ENCODE measurements around the gene CES1.
"Not testable (repeated sequence)": the region's sequence is repeated elsewhere in the genome, so short reads cannot be mapped to it uniquely, and the experiment has no call there.

Gene CES1

GRCh38 chr16:55832773-55833691 lies at the start of gene CES1:
Gene CES1 (minus strand): TSS chr16:55833096. CDS start chr16:55833055, 41 bp downstream.
- DNase-seq: peak; percentile 81

- DNase-seq: no peak
Observed at GRCh38 chr16:55876854-55877253, 44.0 kb upstream of the CES1 start.

- no peak for DNase-seq
Observed at GRCh38 chr16:55875273-55875672, 42.4 kb upstream of the CES1 start, which contains the start of gene CES5A. Gene CES5A (minus strand): TSS chr16:55875373. CDS start chr16:55875221, 152 bp downstream.

GRCh38 chr16:55873122-55873521 lies 40.2 kb upstream of the CES1 start:
- no peak for DNase-seq

GRCh38 chr16:55872130-55872529 lies 39.2 kb upstream of the CES1 start:
- no peak for DNase-seq

GRCh38 chr16:55871411-55872038 lies 38.6 kb upstream of the CES1 start:
- no peak for DNase-seq

- no peak for DNase-seq
Observed at GRCh38 chr16:55868980-55869379, 36.1 kb upstream of the CES1 start.

- no peak for DNase-seq
Observed at GRCh38 chr16:55868137-55868536, 35.2 kb upstream of the CES1 start.

- DNase-seq: no peak
Observed at GRCh38 chr16:55861288-55861687, 28.4 kb upstream of the CES1 start.

GRCh38 chr16:55857650-55858049 lies 24.8 kb upstream of the CES1 start:
- DNase-seq: not testable (repeated sequence)

- DNase-seq: no peak
Observed at GRCh38 chr16:55856950-55857349, 24.1 kb upstream of the CES1 start.

GRCh38 chr16:55853114-55853513 lies 20.2 kb upstream of the CES1 start:
- DNase-seq: no peak

- DNase-seq: no peak
Observed at GRCh38 chr16:55849536-55849935, 16.6 kb upstream of the CES1 start.

GRCh38 chr16:55846598-55847346 lies 13.9 kb upstream of the CES1 start:
- DNase-seq: peak; percentile 16

- no peak for DNase-seq
Observed at GRCh38 chr16:55843105-55843395, 10.2 kb upstream of the CES1 start.

- DNase-seq: peak; percentile 71
Observed at GRCh38 chr16:55842369-55843104, 9.6 kb upstream of the CES1 start.

- no peak for DNase-seq
Observed at GRCh38 chr16:55839115-55839514, 6.2 kb upstream of the CES1 start.

- no peak for DNase-seq
Observed at GRCh38 chr16:55836158-55836611, 3.3 kb upstream of the CES1 start.

GRCh38 chr16:55835581-55835980 lies 2.7 kb upstream of the CES1 start:
- no peak for DNase-seq

GRCh38 chr16:55835173-55835572 lies 2.3 kb upstream of the CES1 start:
- DNase-seq: not testable (repeated sequence)

GRCh38 chr16:55834049-55834448 lies 1.2 kb upstream of the CES1 start:
- DNase-seq: no peak

GRCh38 chr16:55832425-55832772 lies 497 bp downstream of the CES1 start:
- no peak for DNase-seq
